ENCODE data around the gene ACOT13. TPM values are rescaled to one million over a fixed set of nuclear protein-coding genes. Genes with fewer than 3 reads are reported as not detected.
"Not testable (repeated sequence)": the region's sequence is repeated elsewhere in the genome, so short reads cannot be mapped to it uniquely, and the experiment has no call there.

ACOT13 gene
- polyA plus RNA-seq, 3 donors from 2014 or later: 6.2 to 17.1 (median 16.5) TPM

DNA sequence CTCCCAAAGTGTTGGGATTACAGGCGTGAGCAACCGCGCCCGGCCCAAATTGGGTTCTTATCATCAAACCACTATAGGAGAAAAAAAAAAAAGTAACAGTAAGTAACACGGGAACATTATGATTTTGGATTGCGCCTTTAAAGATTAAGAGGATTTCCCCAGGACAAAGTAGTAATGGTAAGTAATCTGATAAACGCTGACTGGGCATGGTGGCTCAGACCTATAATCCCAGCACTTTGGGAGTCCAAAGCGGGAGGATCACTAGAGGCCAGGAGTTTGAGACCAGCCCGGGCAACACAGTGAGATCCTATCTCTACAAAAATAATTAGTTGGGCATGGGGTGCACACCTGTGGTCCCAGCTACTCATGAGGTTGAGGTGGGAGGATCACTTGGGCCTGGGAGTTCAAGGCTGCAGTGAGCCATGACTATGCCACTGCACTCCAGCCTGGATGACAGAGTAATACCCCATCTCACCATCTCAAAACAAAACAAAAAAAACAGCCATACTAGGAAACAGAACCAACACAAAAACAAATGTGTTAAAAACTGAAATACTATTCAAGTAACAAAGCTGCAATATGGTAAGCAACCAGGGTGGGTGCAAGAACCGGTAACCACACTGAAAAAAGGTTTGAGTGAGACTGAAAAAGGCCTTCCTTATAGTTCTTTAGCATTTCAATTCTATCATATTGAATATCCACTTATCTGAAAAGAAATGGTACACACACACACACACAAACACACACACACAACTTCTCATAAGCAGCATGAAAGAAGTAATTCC, 43.8 kb downstream of the ACOT13 start:
- Mint-ChIP-seq H3K9me3 (no peaks in the 10 kb centered on the region), H3K4me1 (peaks cover 43 to 74% of the 10 kb centered on the region in 2 donors), H3K27ac (peak overlapping the region; percentile 49 to 88 (median 64)), H3K36me3 (peaks cover 9 to 59% (median 22%) of the 10 kb centered on the region in 3 donors), H3K4me3 (peak overlapping the region in 1 of 5 donors; percentile 34), H3K27me3 (ENCODE audit: low read depth in 3 of 3) (peaks cover 0 to 3% (median 1%) of the 10 kb centered on the region in 3 donors)
- DNase-seq: no peak

GRCh38 chr6:24716602-24717148, 49.8 kb downstream of the ACOT13 start:
- Mint-ChIP-seq H3K4me3 (peak overlapping the region; percentile 94 to 100 (median 96)), H3K27ac (peak overlapping the region; percentile 82 to 100 (median 98)), H3K27me3 (ENCODE audit: low read depth in 3 of 3) (peaks cover 26 to 34% (median 31%) of the 10 kb centered on the region in 3 donors), H3K4me1 (peaks cover 76 to 92% of the 10 kb centered on the region in 2 donors), H3K36me3 (peaks cover 18 to 36% (median 18%) of the 10 kb centered on the region in 3 donors)
- H3K9me3 Mint-ChIP-seq, DNase-seq: not testable (repeated sequence)

- peak overlapping the region; percentile 94 to 100 (median 96) for H3K4me3 Mint-ChIP-seq
- peak; percentile 10 to 23 (median 17) for DNase-seq
- peaks cover 13 to 25% (median 18%) of the 10 kb centered on the region in 3 donors for H3K36me3 Mint-ChIP-seq
- peaks cover 26 to 35% (median 34%) of the 10 kb centered on the region in 3 donors for H3K27me3 Mint-ChIP-seq (ENCODE audit: low read depth in 3 of 3)
- peaks cover 0 to 2% (median 0%) of the 10 kb centered on the region in 6 donors for H3K9me3 Mint-ChIP-seq
- peak overlapping the region; percentile 95 to 100 (median 98) for H3K27ac Mint-ChIP-seq
- peaks cover 68 to 82% of the 10 kb centered on the region in 2 donors for H3K4me1 Mint-ChIP-seq
These were observed 51.7 kb downstream of the ACOT13 start for GRCh38 chr6:24718449-24719124.

GRCh38 chr6:24719125-24719971, 52.5 kb downstream of the ACOT13 start, which contains the start of gene C6orf62:
TSS of gene C6orf62 (minus strand) at chr6:24719154. CDS start at chr6:24718668, 486 bp downstream.
- Mint-ChIP-seq H3K27ac (peak within 1 kb of the TSS; percentile 95 to 100 (median 98)), H3K9me3 (peaks cover 0 to 2% (median 0%) of the 10 kb centered on the region in 6 donors), H3K36me3 (peaks cover 7 to 18% (median 18%) of the 10 kb centered on the region in 3 donors), H3K27me3 (ENCODE audit: low read depth in 3 of 3) (peaks cover 26 to 35% (median 34%) of the 10 kb centered on the region in 3 donors), H3K4me3 (peak within 1 kb of the TSS; percentile 94 to 100 (median 96)), H3K4me1 (peaks cover 61 to 74% of the 10 kb centered on the region in 2 donors)
- DNase-seq: peak; percentile 67 to 70 (median 69)

DNA sequence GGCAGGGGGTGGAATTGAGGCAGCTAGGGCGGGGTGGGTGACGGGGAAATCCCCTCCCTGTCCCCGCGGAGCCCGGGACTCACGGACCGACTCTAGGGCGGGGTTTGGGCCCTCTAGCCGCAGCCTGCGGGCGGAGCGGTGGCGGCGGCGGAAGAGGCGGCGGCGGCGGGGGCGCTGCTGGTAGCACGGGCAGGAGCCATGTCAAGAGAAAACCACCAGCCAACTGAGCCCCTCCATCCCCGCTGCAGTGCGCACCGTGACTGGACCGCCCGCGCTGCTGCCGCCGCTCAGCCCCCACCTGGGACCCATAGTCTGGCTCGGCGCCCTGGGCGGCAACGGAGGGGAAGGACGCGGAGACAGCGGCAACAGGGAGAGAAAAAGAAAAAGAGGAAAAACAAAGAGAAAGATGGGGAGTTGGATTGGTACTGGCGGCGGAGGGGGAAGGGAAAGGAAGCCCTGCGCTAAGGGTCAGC, 53.3 kb downstream of the ACOT13 start:
- Mint-ChIP-seq H3K4me3 (peak overlapping the region; percentile 94 to 100 (median 96)), H3K27me3 (ENCODE audit: low read depth in 3 of 3) (peaks cover 26 to 35% (median 34%) of the 10 kb centered on the region in 3 donors), H3K9me3 (peaks cover 0 to 2% (median 0%) of the 10 kb centered on the region in 6 donors), H3K27ac (peak overlapping the region; percentile 95 to 100 (median 98)), H3K36me3 (peaks cover 7 to 18% (median 12%) of the 10 kb centered on the region in 3 donors), H3K4me1 (peaks cover 53 to 66% of the 10 kb centered on the region in 2 donors)
- peak; percentile 81 to 84 (median 82) for DNase-seq

- H3K4me3 Mint-ChIP-seq: peak overlapping the region; percentile 94 to 100 (median 96)
- peaks cover 26 to 34% (median 34%) of the 10 kb centered on the region in 3 donors for H3K27me3 Mint-ChIP-seq (ENCODE audit: low read depth in 3 of 3)
- peak overlapping the region; percentile 95 to 100 (median 98) for H3K27ac Mint-ChIP-seq
- DNase-seq: peak; percentile 100
- peaks cover 0 to 2% (median 0%) of the 10 kb centered on the region in 6 donors for H3K9me3 Mint-ChIP-seq
- peaks cover 47 to 59% of the 10 kb centered on the region in 2 donors for H3K4me1 Mint-ChIP-seq
- peaks cover 7 to 11% (median 7%) of the 10 kb centered on the region in 3 donors for H3K36me3 Mint-ChIP-seq
These were observed 54.0 kb downstream of the ACOT13 start for GRCh38 chr6:24720604-24721460.

DNA sequence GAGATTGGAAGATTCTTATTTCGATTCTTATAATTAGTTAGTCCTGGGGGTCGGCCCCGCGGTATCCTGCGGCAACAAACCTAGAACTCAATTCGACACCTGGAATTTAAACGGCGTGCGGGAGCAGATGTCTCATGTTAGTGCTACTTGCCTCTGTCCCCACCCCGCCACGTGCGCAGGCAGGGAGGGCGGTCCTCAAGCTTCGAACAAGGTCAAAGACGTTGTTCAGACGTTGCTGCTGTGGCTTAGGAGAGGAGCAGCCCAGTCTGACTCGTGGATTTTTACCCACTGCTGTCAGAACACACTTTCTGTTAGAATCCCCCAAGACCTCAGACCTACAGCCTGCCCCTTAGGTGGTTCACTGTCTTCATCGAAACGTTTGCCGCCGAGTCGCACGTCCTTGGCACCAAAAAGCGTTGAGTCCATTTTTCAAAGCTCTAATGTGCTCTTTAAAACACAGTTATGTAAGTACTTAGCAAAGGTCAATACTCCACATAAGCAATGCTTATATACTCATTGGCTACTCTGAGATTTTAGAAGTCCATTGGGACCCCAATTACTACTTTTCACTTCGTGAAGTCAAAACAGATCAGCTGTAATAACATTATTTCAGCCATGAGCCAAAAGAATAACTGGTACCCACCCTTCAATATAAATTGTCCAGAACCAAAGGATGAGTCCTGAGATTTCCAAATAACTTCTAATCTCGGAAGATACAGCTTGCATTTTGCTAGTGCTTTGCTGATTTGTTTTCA, 54.8 kb downstream of the ACOT13 start:
- H3K4me1 Mint-ChIP-seq: peaks cover 39 to 51% of the 10 kb centered on the region in 2 donors
- peak overlapping the region; percentile 94 to 100 (median 96) for H3K4me3 Mint-ChIP-seq
- H3K9me3 Mint-ChIP-seq: peaks cover 0 to 2% (median 0%) of the 10 kb centered on the region in 6 donors
- peaks cover 4 to 7% (median 4%) of the 10 kb centered on the region in 3 donors for H3K36me3 Mint-ChIP-seq
- H3K27ac Mint-ChIP-seq: peak overlapping the region; percentile 95 to 100 (median 98)
- peaks cover 26 to 34% (median 31%) of the 10 kb centered on the region in 3 donors for H3K27me3 Mint-ChIP-seq (ENCODE audit: low read depth in 3 of 3)
- DNase-seq: peak in 1 of 3 donors; percentile 90

- Mint-ChIP-seq H3K36me3 (peaks cover 0 to 3% (median 0%) of the 10 kb centered on the region in 3 donors), H3K9me3 (peaks cover 0 to 2% (median 0%) of the 10 kb centered on the region in 6 donors), H3K27me3 (ENCODE audit: low read depth in 3 of 3) (peaks cover 28 to 34% (median 33%) of the 10 kb centered on the region in 3 donors), H3K27ac (peak overlapping the region; percentile 35 to 86 (median 62)), H3K4me1 (peaks cover 22 to 35% of the 10 kb centered on the region in 2 donors), H3K4me3 (peak overlapping the region in 1 of 5 donors; percentile 28)
- no peak for DNase-seq
These were observed 56.4 kb downstream of the ACOT13 start for GRCh38 chr6:24723270-24723669.

GRCh38 chr6:24730653-24731052, 63.8 kb downstream of the ACOT13 start:
- peaks cover 2 to 11% (median 9%) of the 10 kb centered on the region in 3 donors for H3K27me3 Mint-ChIP-seq (ENCODE audit: low read depth in 3 of 3)
- not testable (repeated sequence) for H3K27ac Mint-ChIP-seq, DNase-seq

GRCh38 chr6:24731456-24732134, 64.7 kb downstream of the ACOT13 start:
- peaks cover 2 to 13% (median 9%) of the 10 kb centered on the region in 3 donors for H3K27me3 Mint-ChIP-seq (ENCODE audit: low read depth in 3 of 3)
- not testable (repeated sequence) for H3K4me1 Mint-ChIP-seq, DNase-seq, H3K4me3 Mint-ChIP-seq, H3K27ac Mint-ChIP-seq
- peaks cover 0 to 14% (median 6%) of the 10 kb centered on the region in 6 donors for H3K9me3 Mint-ChIP-seq
- peaks cover 4 to 13% (median 10%) of the 10 kb centered on the region in 3 donors for H3K36me3 Mint-ChIP-seq

More at GRCh38 chr6:24730653-24731052, 63.8 kb downstream of the ACOT13 start:
- peaks cover 0 to 14% (median 6%) of the 10 kb centered on the region in 6 donors for H3K9me3 Mint-ChIP-seq
- H3K4me3 Mint-ChIP-seq, H3K4me1 Mint-ChIP-seq: not testable (repeated sequence)
- H3K36me3 Mint-ChIP-seq: peaks cover 4 to 13% (median 10%) of the 10 kb centered on the region in 3 donors
